ENCODE results near the gene ZDHHC1. TPM values are rescaled to one million over a fixed set of nuclear protein-coding genes. Genes with fewer than 3 reads are reported as not detected.
A peak's percentile ranks its signal among the peaks of the same experiment; 100 is the strongest.
"Not testable (repeated sequence)": the region's sequence is repeated elsewhere in the genome, so short reads cannot be mapped to it uniquely, and the experiment has no call there.

Gene ZDHHC1
- total RNA-seq, 5 donors from 2014 or later (not counting 1 experiment from before 2014, with no cell fraction given): 0.26 to 0.85 (median 0.47) TPM; not detected in 1

GRCh38 chr16:67352463-67352862 lies 63.8 kb downstream of the ZDHHC1 start:
- H3K27ac Mint-ChIP-seq; H3K4me1 Mint-ChIP-seq; H3K4me1 ChIP-seq (ENCODE audit: control insufficient read depth in 1 of 2, extremely low read depth in 1 of 2, insufficient read depth in 2 of 2, low read length in 2 of 2); POLR2A ChIA-PET; H3K9me3 ChIP-seq; ATAC-seq (replicated peaks in 1 of 4); H3K27ac ChIP-seq (ENCODE audit: low read length); H3K27me3 Mint-ChIP-seq; H3K27me3 ChIP-seq (replicated peaks in 1 of 2; ENCODE audit: control insufficient read depth in 2 of 2, extremely low read depth in 1 of 2, insufficient read depth in 2 of 2, low read length in 1 of 2); H3K36me3 Mint-ChIP-seq; H3K36me3 ChIP-seq (ENCODE audit: control insufficient read depth in 2 of 2, extremely low read depth in 1 of 2, insufficient read depth in 1 of 2, low read length in 1 of 2); H3K9me3 Mint-ChIP-seq; H3K4me3 Mint-ChIP-seq; DNase-seq; H3K4me3 ChIP-seq (ENCODE audit: control insufficient read depth in 1 of 2, extremely low read depth in 1 of 2, low read length in 1 of 2): not testable (repeated sequence)
- CTCF ChIA-PET: interaction anchor here in 1 of 2 donors (1.3 kb wide), 1 partner anchor 49 kb away, joined by 3 read pairs; no protein-coding TSS in a partner anchor
- WGBS (ENCODE audit: insufficient coverage): no CpG with 5 or more reads among the region's 3 CpGs

GRCh38 chr16:67350324-67350723 lies 66.0 kb downstream of the ZDHHC1 start:
- Mint-ChIP-seq H3K27me3 (peaks cover 0 to 1% of the 10 kb centered on the region in 2 donors), H3K4me3 (no peak overlapping the region), H3K36me3 (no peaks in the 10 kb centered on the region), H3K4me1 (no peaks in the 10 kb centered on the region), H3K9me3 (no peaks in the 10 kb centered on the region), H3K27ac (no peak overlapping the region)
- WGBS (ENCODE audit: insufficient coverage): no CpG with 5 or more reads among the region's 1 CpG
- POLR2A ChIA-PET: no interaction called here
- H3K27me3 ChIP-seq (replicated peaks in 1 of 2; ENCODE audit: control insufficient read depth in 2 of 2, extremely low read depth in 1 of 2, insufficient read depth in 2 of 2, low read length in 1 of 2): no peaks in the 10 kb centered on the region
- DNase-seq (no peak), ATAC-seq (replicated peaks in 1 of 4) (no peak)
- no peak overlapping the region for H3K4me3 ChIP-seq (ENCODE audit: control insufficient read depth in 1 of 2, extremely low read depth in 1 of 2, low read length in 1 of 2)
- H3K27ac ChIP-seq (ENCODE audit: low read length): no peak overlapping the region
- no peaks in the 10 kb centered on the region for H3K36me3 ChIP-seq (ENCODE audit: control insufficient read depth in 2 of 2, extremely low read depth in 1 of 2, insufficient read depth in 1 of 2, low read length in 1 of 2)
- H3K4me1 ChIP-seq (ENCODE audit: control insufficient read depth in 1 of 2, extremely low read depth in 1 of 2, insufficient read depth in 2 of 2, low read length in 2 of 2): no peaks in the 10 kb centered on the region
- no peaks in the 10 kb centered on the region for H3K9me3 ChIP-seq
- CTCF ChIA-PET: interaction anchor here in 1 of 2 donors (0.5 kb wide), 1 partner anchor 33 kb away, joined by 7 read pairs; no protein-coding TSS in a partner anchor

DNA sequence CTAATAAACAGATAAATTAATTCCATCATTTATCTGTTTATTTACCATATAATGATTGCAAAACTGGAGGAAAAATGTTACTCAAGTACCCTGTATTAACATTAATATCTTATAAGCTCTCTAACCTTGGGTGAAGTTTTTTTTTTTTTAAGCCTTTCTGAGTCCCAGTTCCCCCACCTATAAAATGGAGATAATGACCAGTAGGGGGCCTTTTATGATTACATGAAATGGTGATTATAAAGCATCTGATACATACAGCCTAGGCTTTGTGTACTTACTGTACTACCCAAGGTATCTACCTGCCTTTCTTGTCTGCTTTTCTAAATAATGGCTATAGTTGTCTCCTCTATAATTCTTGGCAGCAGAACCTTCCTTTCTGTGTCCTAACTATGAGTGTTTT lies 67.1 kb downstream of the ZDHHC1 start:
- H3K4me1 ChIP-seq (ENCODE audit: control insufficient read depth in 1 of 2, extremely low read depth in 1 of 2, insufficient read depth in 2 of 2, low read length in 2 of 2): no peaks in the 10 kb centered on the region
- no peaks in the 10 kb centered on the region for H3K36me3 Mint-ChIP-seq
- H3K4me3 ChIP-seq (ENCODE audit: control insufficient read depth in 1 of 2, extremely low read depth in 1 of 2, low read length in 1 of 2): no peak overlapping the region
- H3K27ac Mint-ChIP-seq: no peak overlapping the region
- H3K36me3 ChIP-seq (ENCODE audit: control insufficient read depth in 2 of 2, extremely low read depth in 1 of 2, insufficient read depth in 1 of 2, low read length in 1 of 2): no peaks in the 10 kb centered on the region
- no peaks in the 10 kb centered on the region for H3K9me3 Mint-ChIP-seq
- DNase-seq (peak in 1 of 35 experiments; percentile 39), ATAC-seq (replicated peaks in 1 of 4) (peak in 2 of 4 experiments; percentile 40 to 62)
- H3K4me3 Mint-ChIP-seq: no peak overlapping the region
- no peaks in the 10 kb centered on the region for H3K9me3 ChIP-seq
- H3K4me1 Mint-ChIP-seq: no peaks in the 10 kb centered on the region
- H3K27me3 ChIP-seq (replicated peaks in 1 of 2; ENCODE audit: control insufficient read depth in 2 of 2, extremely low read depth in 1 of 2, insufficient read depth in 2 of 2, low read length in 1 of 2): no peaks in the 10 kb centered on the region
- no peak overlapping the region for H3K27ac ChIP-seq (ENCODE audit: low read length)
- H3K27me3 Mint-ChIP-seq: no peaks in the 10 kb centered on the region
- CTCF ChIA-PET: interaction anchor here in 1 of 2 donors (0.5 kb wide), 1 partner anchor 113 kb away, joined by 7 read pairs; no protein-coding TSS in a partner anchor
- POLR2A ChIA-PET: no interaction called here

GRCh38 chr16:67346341-67346740 lies 69.9 kb downstream of the ZDHHC1 start:
- Mint-ChIP-seq H3K27me3 (peaks cover 0 to 4% of the 10 kb centered on the region in 2 donors), H3K27ac (no peak overlapping the region), H3K4me1 (no peaks in the 10 kb centered on the region), H3K4me3 (no peak overlapping the region), H3K36me3 (no peaks in the 10 kb centered on the region), H3K9me3 (no peaks in the 10 kb centered on the region)
- H3K36me3 ChIP-seq (ENCODE audit: control insufficient read depth in 2 of 2, extremely low read depth in 1 of 2, insufficient read depth in 1 of 2, low read length in 1 of 2): no peaks in the 10 kb centered on the region
- POLR2A ChIA-PET: no interaction called here
- no peaks in the 10 kb centered on the region for H3K4me1 ChIP-seq (ENCODE audit: control insufficient read depth in 1 of 2, extremely low read depth in 1 of 2, insufficient read depth in 2 of 2, low read length in 2 of 2)
- no peak overlapping the region for H3K27ac ChIP-seq (ENCODE audit: low read length)
- no peaks in the 10 kb centered on the region for H3K27me3 ChIP-seq (replicated peaks in 1 of 2; ENCODE audit: control insufficient read depth in 2 of 2, extremely low read depth in 1 of 2, insufficient read depth in 2 of 2, low read length in 1 of 2)
- CTCF ChIA-PET: interaction anchor here in 1 of 2 donors (0.9 kb wide), 1 partner anchor 11 kb away, joined by 3 read pairs; no protein-coding TSS in a partner anchor
- H3K4me3 ChIP-seq (ENCODE audit: control insufficient read depth in 1 of 2, extremely low read depth in 1 of 2, low read length in 1 of 2): no peak overlapping the region
- DNase-seq: no peak
- H3K9me3 ChIP-seq: no peaks in the 10 kb centered on the region
- ATAC-seq (replicated peaks in 1 of 4): no peak
- WGBS (ENCODE audit: insufficient coverage): no CpG with 5 or more reads among the region's 3 CpGs

DNA sequence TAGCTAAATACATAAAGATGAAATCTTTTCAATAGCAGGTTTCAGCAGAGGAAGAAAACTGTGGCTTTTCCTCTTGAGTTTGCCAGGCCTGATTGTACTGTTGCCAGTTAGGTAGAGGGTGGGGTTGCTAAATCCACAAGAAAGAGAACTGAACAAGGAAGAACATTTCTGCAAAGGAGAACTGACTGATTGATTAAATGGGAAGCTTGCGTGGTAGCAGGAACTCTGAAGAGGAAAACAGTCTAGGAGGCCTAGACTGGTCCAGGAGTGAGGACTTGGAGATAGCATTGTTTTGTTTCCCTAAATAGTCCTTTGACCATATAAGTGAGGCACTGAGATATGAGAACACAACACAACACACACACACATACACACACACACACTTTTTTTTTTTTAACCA lies 70.9 kb downstream of the ZDHHC1 start:
- Histone ChIP-seq H3K4me3 (ENCODE audit: control insufficient read depth in 1 of 2, extremely low read depth in 1 of 2, low read length in 1 of 2) (no peak overlapping the region), H3K4me1 (ENCODE audit: control insufficient read depth in 1 of 2, extremely low read depth in 1 of 2, insufficient read depth in 2 of 2, low read length in 2 of 2) (no peaks in the 10 kb centered on the region), H3K36me3 (ENCODE audit: control insufficient read depth in 2 of 2, extremely low read depth in 1 of 2, insufficient read depth in 1 of 2, low read length in 1 of 2) (no peaks in the 10 kb centered on the region), H3K9me3 (no peaks in the 10 kb centered on the region), H3K27ac (ENCODE audit: low read length) (no peak overlapping the region), H3K27me3 (replicated peaks in 1 of 2; ENCODE audit: control insufficient read depth in 2 of 2, extremely low read depth in 1 of 2, insufficient read depth in 2 of 2, low read length in 1 of 2) (no peaks in the 10 kb centered on the region)
- Mint-ChIP-seq H3K36me3 (no peaks in the 10 kb centered on the region), H3K27me3 (peaks cover 0 to 4% of the 10 kb centered on the region in 2 donors), H3K27ac (no peak overlapping the region), H3K9me3 (no peaks in the 10 kb centered on the region), H3K4me1 (no peaks in the 10 kb centered on the region), H3K4me3 (no peak overlapping the region)
- ChIA-PET CTCF (interaction anchor here in 1 of 2 donors (0.7 kb wide), 1 partner anchor 313 kb away, joined by 5 read pairs; no protein-coding TSS in a partner anchor), POLR2A (interaction anchor here in 1 of 2 donors (0.6 kb wide), 1 partner anchor 26 kb away, joined by 8 read pairs; no protein-coding TSS in a partner anchor)
- WGBS (ENCODE audit: insufficient coverage): 100% methylated on average over 1 of the region's 1 CpG
- DNase-seq: no peak
- ATAC-seq (replicated peaks in 1 of 4): no peak

Other genes starting within 250 kb of the ZDHHC1 start
- 1 to 10 TPM; 2.1 to 8.0 (median 5.2) TPM for gene NOL3, start 245.9 kb downstream of the ZDHHC1 start, total RNA-seq
- 10 to 100 TPM; 11.3 to 16.5 (median 14.8) TPM for gene MATCAP1, start 232.5 kb downstream of the ZDHHC1 start, total RNA-seq
- under 1 TPM in 1 of 5 donors, not detected in 4; 0.25 TPM for gene EXOC3L1, start 226.3 kb downstream of the ZDHHC1 start, total RNA-seq
- gene E2F4, start 224.3 kb downstream of the ZDHHC1 start, total RNA-seq: 10 to 100 TPM; 59.4 to 97.1 (median 83.1) TPM
- gene ELMO3, start 217.3 kb downstream of the ZDHHC1 start, total RNA-seq: 10 to 100 TPM in 1 of 5 donors, 1 to 10 TPM in 4; 3.8 to 11.7 (median 8.8) TPM
- gene TMEM208, start 189.3 kb downstream of the ZDHHC1 start, total RNA-seq: 10 to 100 TPM; 28.5 to 40.3 (median 34.8) TPM
- gene FHOD1, start 169.0 kb downstream of the ZDHHC1 start, total RNA-seq: 10 to 100 TPM; 31.0 to 92.5 (median 66.2) TPM
- 1 to 10 TPM; 1.4 to 2.3 (median 2.2) TPM for gene SLC9A5, start 167.5 kb downstream of the ZDHHC1 start, total RNA-seq
- 10 to 100 TPM; 19.4 to 27.5 (median 24.9) TPM for gene PLEKHG4, start 136.9 kb downstream of the ZDHHC1 start, total RNA-seq
- not detected for gene KCTD19, start 89.7 kb downstream of the ZDHHC1 start, total RNA-seq
- not detected for gene LRRC36, start 89.7 kb downstream of the ZDHHC1 start, total RNA-seq
- under 1 TPM in 2 of 5 donors, not detected in 3; 0.18 to 0.23 TPM for gene TPPP3, start 23.0 kb downstream of the ZDHHC1 start, total RNA-seq
- gene HSD11B2, start 14.6 kb upstream of the ZDHHC1 start, total RNA-seq: under 1 TPM in 3 of 5 donors, not detected in 2; 0.20 to 0.32 (median 0.29) TPM
- gene ATP6V0D1, start 64.7 kb upstream of the ZDHHC1 start, total RNA-seq: 10 to 100 TPM; 41.5 to 49.6 (median 45.8) TPM
- not detected for gene AGRP, start 67.1 kb upstream of the ZDHHC1 start, total RNA-seq
- gene RIPOR1, start 112.4 kb upstream of the ZDHHC1 start, total RNA-seq: 10 to 100 TPM; 33.9 to 60.7 (median 52.4) TPM
- gene CTCF, start 146.0 kb upstream of the ZDHHC1 start, total RNA-seq: 10 to 100 TPM; 55.3 to 69.0 (median 64.0) TPM
- gene CARMIL2, start 228.7 kb upstream of the ZDHHC1 start, total RNA-seq: 100 to 1,000 TPM; 150 to 271 (median 243) TPM
- 10 to 100 TPM; 24.5 to 62.6 (median 53.6) TPM for gene ACD, start 243.8 kb upstream of the ZDHHC1 start, total RNA-seq
- gene PARD6A, start 244.5 kb upstream of the ZDHHC1 start, total RNA-seq: 10 to 100 TPM in 1 of 5 donors, 1 to 10 TPM in 4; 2.9 to 10.6 (median 7.6) TPM